HCT116 (cell line): ENCODE results near the gene QRFPR.

ENCODE experiments used
- EGR1 ChIP-seq: IDR thresholded peaks from 2 replicates; pipeline ENCODE4 v1.6.1; 2012; ENCODE audit warnings: low read depth
- EZH2phosphoT487 ChIP-seq: fragments of 200-600 bp; IDR thresholded peaks from 2 replicates; pipeline ENCODE4 v1.6.1; 2018; ENCODE audit warnings: antibody characterized with exemption, borderline replicate concordance
- POLR2A ChIP-seq: IDR thresholded peaks from 2 replicates; pipeline ENCODE4 v1.7.0; 2011; ENCODE audit warnings: borderline replicate concordance; ENCODE audit not compliant: insufficient read depth, insufficient read length; ENCODE audit errors: extremely low read depth
- RAD21 ChIP-seq: IDR thresholded peaks from 2 replicates; pipeline ENCODE4 v1.6.1; 2012; ENCODE audit warnings: low read depth, mild to moderate bottlenecking
- TF ChIP-seq, protein P1 (sequence below), 3 experiments: fragments of 200-600 bp in 1 of 3; sonication (generic) in 1 of 3; IDR thresholded peaks in 2 of 3; conservative IDR thresholded peaks in 1 of 3; 2 replicates each; pipeline ENCODE4 v1.5.1; 2012 to 2017; ENCODE audit warnings: low read depth in 2 of 3, low read length in 2 of 3, antibody characterized with exemption in 1 of 3, borderline replicate concordance in 1 of 3, control low read depth in 1 of 3, mild to moderate bottlenecking in 1 of 3, mixed read lengths in 1 of 3, mixed run types in 1 of 3, moderate library complexity in 1 of 3; ENCODE audit not compliant: insufficient read depth in 1 of 3
- TF ChIP-seq, protein P2 (sequence below): IDR thresholded peaks from 2 replicates; pipeline ENCODE4 v1.6.1; 2012

DNA sequence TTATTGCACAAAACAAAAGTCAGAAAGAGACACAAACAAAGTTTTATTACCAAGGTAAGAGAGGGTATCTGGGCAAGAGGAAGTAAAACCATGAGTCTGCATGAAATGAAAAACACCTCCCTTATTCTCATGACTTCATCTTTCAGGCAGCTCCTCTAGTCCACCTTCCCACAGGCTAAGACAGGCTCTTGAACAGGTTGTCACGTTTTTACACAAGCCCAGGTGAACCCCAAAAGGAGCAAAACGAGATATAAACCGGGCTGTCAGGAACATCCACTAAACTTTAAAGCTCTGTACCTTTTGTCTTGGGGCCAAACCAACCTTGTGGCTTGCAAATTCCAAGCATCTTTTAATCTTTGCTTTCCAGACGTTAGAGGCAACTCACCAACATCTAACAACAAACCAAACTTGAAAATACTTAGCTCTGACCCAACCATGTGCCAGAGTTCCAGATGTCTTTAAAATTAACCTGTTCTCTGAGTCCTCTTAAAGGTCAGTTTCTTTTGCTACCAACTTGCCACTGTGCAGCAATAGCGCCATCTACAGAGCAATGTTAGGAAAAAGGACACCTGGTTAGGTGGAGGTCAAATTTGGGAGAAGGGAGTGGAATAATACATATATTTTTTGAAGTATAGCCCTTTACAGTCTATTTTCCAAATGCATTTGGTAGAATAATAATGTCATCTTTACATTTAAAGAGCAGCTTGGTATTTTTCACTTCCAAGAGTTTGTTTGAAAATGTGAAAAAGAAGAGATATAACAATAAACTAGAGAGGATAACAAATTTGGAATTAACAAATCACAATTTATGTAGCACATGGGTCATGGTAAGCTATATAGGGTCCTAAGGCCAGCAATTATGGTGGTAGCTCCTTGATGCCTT lies 73.1 kb downstream of the QRFPR start:
- TF ChIP-seq, protein P1, sequence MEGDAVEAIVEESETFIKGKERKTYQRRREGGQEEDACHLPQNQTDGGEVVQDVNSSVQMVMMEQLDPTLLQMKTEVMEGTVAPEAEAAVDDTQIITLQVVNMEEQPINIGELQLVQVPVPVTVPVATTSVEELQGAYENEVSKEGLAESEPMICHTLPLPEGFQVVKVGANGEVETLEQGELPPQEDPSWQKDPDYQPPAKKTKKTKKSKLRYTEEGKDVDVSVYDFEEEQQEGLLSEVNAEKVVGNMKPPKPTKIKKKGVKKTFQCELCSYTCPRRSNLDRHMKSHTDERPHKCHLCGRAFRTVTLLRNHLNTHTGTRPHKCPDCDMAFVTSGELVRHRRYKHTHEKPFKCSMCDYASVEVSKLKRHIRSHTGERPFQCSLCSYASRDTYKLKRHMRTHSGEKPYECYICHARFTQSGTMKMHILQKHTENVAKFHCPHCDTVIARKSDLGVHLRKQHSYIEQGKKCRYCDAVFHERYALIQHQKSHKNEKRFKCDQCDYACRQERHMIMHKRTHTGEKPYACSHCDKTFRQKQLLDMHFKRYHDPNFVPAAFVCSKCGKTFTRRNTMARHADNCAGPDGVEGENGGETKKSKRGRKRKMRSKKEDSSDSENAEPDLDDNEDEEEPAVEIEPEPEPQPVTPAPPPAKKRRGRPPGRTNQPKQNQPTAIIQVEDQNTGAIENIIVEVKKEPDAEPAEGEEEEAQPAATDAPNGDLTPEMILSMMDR (IDR thresholded peaks at IDR 0.05 in 2 of 3, conservative IDR thresholded peaks at IDR 0.05 in 1 of 3; ENCODE audit: borderline replicate concordance in 1 of 3, insufficient read depth in 1 of 3, low read depth in 2 of 3, low read length in 2 of 3), result peak; percentile 76 to 93 (median 84)
- TF ChIP-seq EGR1 (no peak), RAD21 (peak; percentile 89), POLR2A (no peak), EZH2phosphoT487 (no peak)
- TF ChIP-seq, protein P2, sequence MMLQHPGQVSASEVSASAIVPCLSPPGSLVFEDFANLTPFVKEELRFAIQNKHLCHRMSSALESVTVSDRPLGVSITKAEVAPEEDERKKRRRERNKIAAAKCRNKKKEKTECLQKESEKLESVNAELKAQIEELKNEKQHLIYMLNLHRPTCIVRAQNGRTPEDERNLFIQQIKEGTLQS, result no peak
